Thyroid gland (tissue), 4 donors: ENCODE data around the gene TSPYL6.

Experiments
- CTCF ChIP-seq, 6 experiments: fragments of 200-600 bp in 3 of 6; fragments of 450-650 bp in 3 of 6; sonication (generic) in 3 of 6; IDR thresholded peaks; one replicate each; pipeline ENCODE4 v1.5.1; 2016 to 2019; ENCODE audit warnings: antibody characterized with exemption in 6 of 6, mild to moderate bottlenecking in 2 of 6, inconsistent platforms in 1 of 6, moderate library complexity in 1 of 6
- POLR2A ChIP-seq, 2 donors: fragments of 450-650 bp; IDR thresholded peaks; one replicate each; pipeline ENCODE4 v1.6.1; 2017; ENCODE audit warnings: antibody characterized with exemption in 2 of 2, mild to moderate bottlenecking in 2 of 2, moderate library complexity in 1 of 2

- TF ChIP-seq CTCF (IDR thresholded peaks at IDR 0.05) (no peak), POLR2A (IDR thresholded peaks at IDR 0.05) (no peak)
These were observed 15.2 kb downstream of the TSPYL6 start for GRCh38 chr2:54240515-54241469.
